ENCODE measurements around the gene NAV2.

GRCh38 chr11:20154381-20154780 is 441.7 kb downstream of the NAV2 start:
- TF ChIP-seq CTCF (optimal IDR thresholded peaks at IDR 0.05 in 1 of 3, IDR thresholded peaks at IDR 0.05 in 1 of 3, conservative IDR thresholded peaks at IDR 0.05 in 1 of 3; ENCODE audit: extremely low read depth in 1 of 3, insufficient read depth in 2 of 3, low read length in 3 of 3) (no peak), EZH2 (IDR thresholded peaks at IDR 0.05; ENCODE audit: low read length) (no peak)
